GM21529 (cell line): ENCODE data around the gene RSL1D1.
A peak's percentile ranks its signal among the peaks of the same experiment; 100 is the strongest.
"Not testable (repeated sequence)": the region's sequence is repeated elsewhere in the genome, so short reads cannot be mapped to it uniquely, and the experiment has no call there.

Source experiments
- ATAC-seq: cut with Tn5 transposase; IDR thresholded peaks from one replicate; pipeline ENCODE4 v1.9.1; 2021; ENCODE audit not compliant: unreplicated experiment

The RSL1D1 gene

DNA sequence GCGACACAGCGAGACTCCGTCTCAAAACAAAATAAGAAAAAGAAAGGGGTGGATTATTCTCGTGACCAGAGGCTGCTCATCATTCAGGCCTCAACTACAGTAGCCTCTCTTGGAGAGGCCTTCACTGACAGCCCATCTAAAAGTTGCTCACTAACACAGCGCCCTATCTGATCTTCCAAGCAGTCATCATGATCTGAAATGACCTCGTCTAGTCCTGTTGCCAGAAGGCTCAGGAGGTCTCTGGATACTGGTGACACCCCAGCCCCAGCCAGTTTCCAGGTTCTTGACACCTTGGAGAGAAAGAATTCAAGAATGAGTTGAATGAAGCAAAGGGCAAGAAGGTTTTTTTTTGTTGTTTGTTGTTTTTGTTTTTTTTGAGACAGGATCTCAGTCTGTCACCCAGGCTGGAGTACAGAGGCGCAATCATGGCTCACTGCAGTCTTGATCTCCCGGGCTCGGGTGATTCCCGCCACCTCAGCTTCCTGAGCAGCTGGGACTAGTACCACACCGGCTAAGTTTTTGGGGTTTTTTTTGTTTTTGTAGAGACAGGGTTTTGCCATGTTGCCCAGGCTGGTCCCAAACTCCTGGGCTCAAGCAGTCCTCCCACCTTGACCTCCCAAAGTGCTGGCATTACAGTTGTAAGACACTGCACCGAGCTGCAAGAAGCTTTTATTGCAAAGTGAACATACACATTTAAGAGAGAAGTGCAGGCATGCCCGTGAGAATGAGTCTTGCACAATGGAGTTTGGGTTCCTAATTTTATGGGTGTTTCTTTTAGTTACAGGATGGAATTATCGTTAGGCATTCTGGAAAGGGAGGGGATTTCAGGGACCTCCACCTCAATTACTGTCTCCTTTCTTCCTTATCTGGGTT lies 51.6 kb downstream of the RSL1D1 start:
- no peak for ATAC-seq

DNA sequence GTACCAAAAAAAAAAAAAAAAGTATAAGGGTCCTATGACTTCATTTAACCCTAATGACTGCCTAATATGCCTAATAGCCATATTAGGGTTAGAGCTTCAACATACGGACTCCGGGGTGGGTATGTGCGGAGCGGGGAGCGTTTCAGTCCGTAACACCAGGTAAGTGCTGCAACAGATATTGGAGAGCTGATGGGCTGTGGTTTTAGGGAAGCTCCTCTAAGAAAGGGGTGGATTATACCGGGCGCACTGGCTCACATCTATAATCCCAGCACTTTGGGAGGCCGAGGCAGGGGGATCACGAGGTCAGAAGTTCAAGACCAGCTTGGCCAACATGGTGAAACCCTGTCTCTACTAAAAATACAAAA lies 52.3 kb downstream of the RSL1D1 start:
- no peak for ATAC-seq

DNA sequence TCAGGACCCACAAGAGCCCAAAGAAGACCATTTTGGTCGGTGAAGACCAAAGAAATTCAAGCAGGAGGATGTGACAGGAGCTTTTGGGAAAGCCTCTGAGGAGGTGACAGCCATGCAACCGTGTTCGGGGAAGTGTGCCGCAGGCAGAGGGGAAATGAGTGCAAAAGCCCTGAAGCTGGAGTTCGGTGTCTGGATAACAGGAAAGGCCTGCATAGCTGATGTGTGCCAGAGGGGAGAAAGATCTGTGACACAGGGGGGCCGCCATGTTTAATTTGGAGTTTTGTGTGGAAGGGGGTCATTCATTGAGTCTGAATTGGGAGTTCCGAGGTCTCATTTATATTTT lies 53.4 kb downstream of the RSL1D1 start:
- ATAC-seq, result no peak

DNA sequence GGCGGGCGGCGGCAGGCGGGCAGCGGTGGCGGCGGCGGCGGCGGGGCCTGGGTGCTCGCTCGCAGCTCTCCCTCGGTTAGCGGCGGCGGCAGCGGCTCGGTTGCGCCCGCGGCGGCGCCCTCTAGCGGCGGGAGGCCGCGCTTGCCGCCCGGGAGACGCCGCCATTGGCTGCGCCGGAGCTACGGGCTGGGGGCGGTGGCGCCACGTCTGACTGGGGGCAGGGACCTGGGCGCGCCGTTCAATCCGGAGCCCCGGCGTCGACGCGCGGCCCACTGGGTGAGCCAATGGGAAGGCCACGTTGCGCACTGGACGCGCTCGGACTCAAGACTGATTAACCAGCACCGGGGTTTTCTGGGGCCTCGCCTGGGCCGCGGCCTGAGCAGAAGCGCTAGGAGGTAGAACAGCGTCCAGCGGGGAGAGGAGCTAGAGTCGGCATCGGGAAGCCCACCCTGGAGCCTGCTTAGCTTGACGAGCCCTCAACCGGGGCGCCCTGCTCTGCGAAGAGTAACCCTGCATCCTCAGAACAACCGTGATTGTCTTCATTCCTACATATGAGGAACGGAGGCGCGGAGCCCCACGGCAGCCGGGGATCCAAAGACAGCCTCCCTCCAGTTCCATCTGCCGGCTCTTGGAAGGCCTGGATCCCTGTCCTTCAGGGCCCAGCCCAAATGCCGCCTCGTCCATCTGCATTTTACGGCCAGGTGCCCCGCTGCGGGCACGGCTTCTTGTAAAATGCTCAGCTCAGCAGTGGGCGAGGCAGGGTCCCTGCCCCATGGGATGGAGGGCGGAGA lies 54.0 kb downstream of the RSL1D1 start, which contains the start of gene ZC3H7A:
Gene ZC3H7A (minus strand): TSS at position 93 of the 791 bp plus-strand sequence. CDS start 14,904 bp downstream, outside the sequence.
- ATAC-seq, result peak; percentile 89

DNA sequence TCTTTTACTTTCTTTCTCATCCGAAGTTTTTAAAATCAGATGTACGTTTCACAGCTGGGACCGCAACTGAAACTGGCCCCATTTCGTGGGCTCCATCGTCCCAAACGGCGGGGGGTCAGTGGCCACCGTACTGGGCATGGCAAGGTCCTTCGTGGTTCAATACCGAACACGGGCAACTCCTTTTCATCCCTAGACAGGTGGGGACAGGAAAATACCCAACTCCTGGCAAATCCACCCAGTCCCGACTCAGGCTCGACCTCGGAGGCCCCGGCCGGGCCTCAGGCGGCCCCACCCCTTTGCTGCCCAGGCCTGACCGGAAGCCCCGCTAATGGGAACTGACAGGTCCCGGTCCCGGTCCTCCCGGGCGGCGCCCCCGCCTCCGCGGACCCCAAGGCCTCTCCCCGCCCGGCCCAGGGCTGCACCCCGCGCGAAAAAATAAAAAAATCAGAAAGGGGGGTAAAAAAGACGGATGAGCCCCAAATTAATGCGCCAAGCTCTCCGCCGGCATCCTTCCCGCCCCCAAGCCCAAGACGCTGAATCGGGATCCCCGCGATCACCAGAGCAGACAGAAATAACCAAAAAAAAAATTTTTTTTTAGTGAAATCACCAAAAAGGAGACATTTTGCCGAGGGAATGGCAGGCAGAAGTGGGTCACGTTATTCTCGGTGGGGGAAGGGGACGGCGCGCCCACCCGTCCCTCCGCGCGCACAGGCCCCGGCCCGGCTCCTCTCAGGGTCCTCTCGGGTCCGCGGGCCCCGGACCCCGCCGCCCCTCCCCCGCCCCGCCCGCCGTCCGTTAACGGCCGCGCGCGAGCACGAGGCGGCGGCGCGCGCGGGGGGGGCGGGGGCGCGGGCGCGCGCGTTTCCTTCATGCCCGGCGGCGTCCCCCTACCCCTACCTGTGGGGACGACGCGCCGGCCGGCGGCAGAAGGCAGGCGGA lies 54.8 kb downstream of the RSL1D1 start:
- ATAC-seq, result no peak

DNA sequence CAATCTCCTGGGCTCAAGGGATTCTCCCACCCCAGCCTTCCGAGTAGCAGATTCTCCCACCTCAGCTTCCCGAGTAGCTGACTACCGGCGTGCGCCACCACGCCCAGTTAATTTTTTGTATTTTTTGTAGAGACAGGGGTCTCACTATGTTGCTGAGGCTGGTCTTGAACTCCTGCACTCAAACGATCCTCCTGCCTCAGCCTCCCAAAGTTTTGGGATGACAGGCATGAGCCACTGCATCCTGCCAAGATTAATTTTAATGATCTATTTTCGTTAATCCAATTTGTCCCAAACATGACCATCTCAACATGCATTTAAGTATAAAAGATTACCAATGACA lies 55.5 kb downstream of the RSL1D1 start:
- ATAC-seq, result no peak

DNA sequence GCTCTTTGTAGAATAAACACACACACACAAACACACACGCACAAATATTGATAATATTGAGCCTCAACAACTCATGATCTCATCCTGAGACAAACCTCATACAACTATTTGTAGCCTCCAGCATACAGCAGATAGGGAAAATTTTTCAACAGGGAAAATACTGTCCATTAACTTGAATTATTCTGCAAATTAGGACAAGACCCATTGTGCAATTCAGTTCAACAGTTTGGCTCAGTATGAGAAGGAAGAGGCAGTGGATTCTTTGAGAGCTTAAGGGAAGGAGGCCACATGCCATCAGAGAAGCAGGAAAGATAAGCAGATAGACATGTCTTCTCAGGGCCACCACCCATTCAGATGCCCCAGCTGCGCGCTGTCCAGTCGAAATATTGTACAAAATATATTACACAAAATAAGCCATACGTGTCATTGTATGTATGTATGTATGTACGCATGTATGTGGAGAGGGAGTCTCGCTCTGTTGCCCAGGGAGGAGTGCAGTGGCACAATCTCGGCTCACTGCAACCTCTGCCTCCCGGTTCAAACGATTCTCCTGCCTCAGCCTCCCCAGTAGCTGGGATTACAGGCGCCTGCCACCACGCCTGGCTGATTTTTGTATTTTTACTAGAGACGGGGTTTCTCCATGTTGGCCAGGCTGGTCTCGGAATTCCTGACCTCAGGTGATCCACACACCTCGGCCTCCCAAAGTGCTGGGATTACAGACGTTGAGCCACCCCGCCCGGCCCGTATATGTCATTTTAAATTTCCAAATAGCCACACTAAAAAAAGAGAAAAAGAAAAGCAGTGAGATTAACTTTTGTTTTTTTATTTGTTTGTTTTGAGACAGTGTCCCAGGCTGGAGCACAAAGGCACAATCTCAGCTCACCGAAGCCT lies 56.1 kb downstream of the RSL1D1 start:
- ATAC-seq, result no peak

DNA sequence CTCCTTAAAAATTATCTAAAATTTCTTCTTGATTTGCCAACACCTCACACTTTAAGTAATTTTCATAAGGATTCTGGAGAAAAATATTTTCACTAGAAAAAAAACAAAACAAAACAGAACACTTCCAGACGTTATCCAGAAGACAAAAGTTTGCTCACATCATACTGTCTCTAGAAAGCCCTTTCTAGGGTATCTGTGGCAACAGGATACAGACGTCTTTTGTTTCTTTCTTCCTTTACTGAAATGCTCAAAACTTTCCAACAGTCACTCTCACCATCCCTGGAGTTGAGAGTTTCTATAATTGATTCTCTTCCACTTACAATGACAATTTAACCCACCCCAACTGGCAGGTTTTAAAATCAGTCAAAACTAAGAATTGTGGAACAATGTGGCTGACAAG lies 56.9 kb downstream of the RSL1D1 start:
- no peak for ATAC-seq

DNA sequence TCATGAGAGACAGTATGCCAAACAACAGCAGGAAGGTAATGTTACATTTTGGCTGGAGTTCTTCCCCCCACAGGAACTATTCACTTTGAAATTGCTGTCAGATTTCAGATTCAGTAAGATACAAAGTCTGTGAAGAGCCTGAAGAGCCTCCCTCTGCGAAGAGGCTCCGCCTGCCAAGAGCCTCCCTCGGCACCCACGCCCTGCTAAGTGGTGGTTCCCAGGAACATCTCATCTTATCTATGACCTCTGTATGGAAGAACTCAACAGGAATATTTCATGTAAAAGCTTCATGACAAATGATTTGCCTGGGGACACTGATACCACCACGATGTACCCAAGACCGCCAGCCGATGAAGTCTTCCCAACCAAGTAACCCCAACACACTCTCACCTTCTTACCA lies 57.5 kb downstream of the RSL1D1 start:
- no peak for ATAC-seq

DNA sequence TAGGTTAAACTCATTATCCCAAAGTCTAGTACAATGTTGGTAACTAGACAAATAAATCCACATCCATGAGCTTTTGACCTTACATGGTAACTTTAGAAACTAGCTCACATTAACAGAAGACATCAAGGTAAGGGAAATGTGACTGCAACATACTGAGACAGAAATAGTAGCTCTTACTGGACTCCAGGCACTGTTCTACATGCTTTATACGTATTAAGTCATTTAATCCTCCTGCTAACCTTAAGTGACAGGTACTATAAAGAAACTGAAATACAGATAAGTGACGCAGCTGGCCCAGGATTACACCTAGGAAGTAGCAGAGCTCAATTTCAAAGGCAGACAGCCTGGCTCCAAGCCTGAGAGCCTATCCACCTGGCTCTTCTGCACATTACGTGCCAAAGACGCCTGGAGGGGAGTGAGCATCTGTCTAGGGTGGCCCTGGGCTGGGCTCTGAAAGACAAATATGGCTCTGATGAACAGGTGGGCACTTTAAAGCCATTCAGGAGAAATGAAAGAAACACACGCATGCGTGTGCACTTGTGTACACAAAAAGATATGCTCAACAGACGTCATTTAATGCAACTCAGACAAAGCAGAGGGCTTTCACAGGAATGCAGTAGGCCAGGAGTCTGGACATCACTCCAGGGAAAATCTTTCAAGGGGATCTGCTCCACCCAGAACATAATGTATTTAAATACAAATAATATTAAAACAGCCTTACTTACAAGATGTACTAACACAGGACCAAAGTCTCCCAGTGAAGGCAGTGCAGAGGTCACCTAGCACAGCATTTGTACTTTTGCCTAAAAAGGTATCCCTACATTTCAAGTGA lies 58.7 kb downstream of the RSL1D1 start:
- no peak for ATAC-seq

DNA sequence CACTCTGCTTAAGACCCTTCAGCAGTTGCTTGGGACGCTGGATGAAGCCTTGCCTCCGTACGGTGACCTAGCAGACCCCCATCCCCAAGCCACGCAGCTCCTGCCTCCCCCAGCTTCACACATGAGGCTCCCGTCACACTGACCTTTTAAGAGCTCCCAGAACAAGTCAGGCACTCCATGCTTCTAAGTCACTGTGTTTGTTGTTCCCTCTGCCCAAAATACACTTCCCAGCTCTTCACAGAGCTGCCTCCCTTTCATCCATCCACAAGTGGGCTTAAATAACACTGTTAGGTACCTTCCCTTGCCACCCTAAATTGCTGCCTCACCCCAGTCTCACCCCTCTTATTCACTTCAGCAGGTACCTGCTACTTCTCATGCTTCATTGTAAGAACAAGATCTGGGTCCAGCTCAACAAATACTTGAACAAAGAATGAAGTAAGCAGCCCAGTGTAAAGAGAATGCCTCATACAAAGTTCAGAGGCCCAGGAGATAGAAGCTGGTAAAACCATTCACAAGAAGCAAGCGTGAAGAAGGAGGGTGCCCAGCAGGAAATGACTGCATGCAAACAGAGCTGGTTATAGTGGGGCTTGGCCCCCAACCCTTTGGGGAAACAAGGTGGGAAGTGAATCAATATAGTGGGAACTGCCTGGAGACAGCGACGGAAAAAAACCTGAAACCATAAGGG lies 60.1 kb downstream of the RSL1D1 start:
- ATAC-seq, result no peak

DNA sequence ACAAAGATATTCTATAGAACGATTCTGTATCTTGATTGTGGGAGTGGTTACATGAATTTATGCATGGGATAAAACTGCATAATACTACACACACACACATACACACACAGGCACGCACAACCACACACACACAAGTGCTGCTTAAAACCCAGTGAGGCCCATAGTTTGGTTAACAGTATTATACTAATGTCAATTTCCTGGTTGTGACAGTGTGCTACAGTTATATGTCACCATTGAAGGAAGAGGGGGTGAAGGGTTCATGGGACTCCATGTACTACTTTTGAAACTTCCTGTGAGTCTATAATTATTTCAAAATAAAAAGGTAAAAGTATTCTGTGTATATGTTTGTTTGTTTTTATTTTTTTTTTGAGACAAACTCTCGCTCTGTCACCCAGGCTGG lies 62.4 kb downstream of the RSL1D1 start:
- no peak for ATAC-seq

DNA sequence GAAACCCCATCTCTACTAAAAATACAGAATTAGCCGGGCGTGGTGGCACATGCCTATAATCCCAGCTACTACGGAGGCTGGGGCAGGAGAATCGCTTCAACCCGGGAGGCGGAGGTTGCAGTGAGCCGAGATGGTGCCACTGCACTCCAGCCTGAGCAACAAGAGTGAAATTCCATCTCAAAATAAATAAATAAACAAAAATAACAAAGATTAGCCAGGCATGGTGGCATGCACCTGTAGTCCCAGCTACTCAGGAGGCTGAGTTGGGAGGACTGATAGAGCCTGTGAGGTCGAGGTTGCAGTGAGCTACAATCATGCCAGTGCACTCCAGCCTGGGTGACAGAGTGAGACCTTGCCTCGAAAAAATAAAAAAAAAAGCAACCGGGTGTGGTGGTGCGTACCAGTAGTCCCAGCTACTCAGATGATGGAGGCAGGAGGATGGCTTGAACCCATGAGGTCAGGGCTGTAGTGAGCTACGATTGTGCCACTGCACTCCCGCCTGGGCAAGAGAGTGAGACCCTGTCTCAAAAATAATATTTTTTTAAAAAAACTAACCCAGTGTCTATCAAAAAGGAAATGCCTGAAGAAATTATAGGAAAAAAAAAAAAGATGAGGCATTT lies 66.3 kb downstream of the RSL1D1 start:
- not testable (repeated sequence) for ATAC-seq

DNA sequence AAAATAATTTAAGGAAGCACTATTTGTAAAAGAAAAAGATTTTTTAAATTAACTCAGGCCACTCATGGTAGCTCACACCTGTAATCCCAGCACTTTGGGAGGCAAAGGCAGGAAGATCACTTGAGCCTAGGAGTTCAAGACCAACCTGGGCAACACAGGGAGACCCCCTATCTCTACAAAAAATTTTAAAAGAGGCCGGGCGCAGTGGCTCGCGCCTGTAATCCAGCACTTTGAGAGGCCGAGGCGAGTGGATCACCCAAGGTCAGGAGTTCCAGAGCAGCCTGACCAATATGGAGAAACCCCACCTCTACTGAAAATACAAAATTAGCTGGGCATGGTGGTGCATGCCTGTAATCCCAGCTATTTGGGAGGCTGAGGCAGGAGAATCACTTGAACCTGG lies 67.0 kb downstream of the RSL1D1 start:
- ATAC-seq, result not testable (repeated sequence)

DNA sequence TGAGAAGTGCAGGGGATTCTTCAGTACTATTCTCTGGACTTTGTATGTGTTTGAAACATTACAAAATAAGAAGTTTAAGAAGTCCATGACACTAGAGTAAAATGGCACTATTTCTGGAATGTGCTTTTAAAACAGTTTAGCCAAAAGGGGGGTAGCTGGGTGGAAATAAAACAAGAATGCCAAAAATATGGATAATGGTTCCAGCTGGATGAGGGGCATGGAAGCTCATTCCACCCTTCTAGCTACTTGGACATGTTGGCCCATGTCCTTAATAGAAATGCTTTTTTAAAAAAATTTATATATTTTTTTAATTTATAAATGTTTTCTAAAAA lies 67.3 kb downstream of the RSL1D1 start:
- ATAC-seq, result no peak
